ENCODE measurements around the gene BMERB1. TPM values are rescaled to one million over a fixed set of nuclear protein-coding genes. Genes with fewer than 3 reads are reported as not detected.
"Not testable (repeated sequence)": the region's sequence is repeated elsewhere in the genome, so short reads cannot be mapped to it uniquely, and the experiment has no call there.

Gene BMERB1
- total RNA-seq, 2 donors from 2014 or later: 6.2 to 9.1 TPM

DNA sequence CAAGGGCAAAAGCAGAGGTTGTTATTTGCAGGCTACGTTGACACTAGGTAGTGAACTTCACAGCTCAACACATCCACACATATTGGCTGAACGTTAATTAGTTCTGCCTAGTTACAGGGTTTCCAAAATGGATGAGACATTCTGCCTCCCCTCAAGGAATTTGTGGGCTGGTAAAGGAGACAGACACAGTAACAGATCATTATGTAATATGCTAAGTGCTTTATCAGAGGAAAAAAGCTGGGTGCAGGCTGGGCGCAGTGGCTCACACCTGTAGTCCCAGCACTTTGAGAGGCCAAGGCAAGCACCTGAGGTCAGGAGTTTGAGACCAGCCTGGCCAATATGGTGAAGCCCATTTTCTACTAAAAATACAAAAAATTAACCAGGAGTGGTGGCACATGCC lies 26.2 kb downstream of the BMERB1 start:
- H3K36me3 ChIP-seq: no peaks in the 10 kb centered on the region
- no peaks in the 10 kb centered on the region for H3K27me3 ChIP-seq
- no peaks in the 10 kb centered on the region for H3K9me3 ChIP-seq
- no peak for DNase-seq
- intact Hi-C loops (cut with DNase I): loop anchor here (10.0 kb wide), 1 partner anchor 386 kb away; no protein-coding TSS in a partner anchor
- H3K4me1 ChIP-seq: no peaks in the 10 kb centered on the region
- H3K27ac ChIP-seq: no peak overlapping the region
- TF ChIP-seq, protein P1, sequence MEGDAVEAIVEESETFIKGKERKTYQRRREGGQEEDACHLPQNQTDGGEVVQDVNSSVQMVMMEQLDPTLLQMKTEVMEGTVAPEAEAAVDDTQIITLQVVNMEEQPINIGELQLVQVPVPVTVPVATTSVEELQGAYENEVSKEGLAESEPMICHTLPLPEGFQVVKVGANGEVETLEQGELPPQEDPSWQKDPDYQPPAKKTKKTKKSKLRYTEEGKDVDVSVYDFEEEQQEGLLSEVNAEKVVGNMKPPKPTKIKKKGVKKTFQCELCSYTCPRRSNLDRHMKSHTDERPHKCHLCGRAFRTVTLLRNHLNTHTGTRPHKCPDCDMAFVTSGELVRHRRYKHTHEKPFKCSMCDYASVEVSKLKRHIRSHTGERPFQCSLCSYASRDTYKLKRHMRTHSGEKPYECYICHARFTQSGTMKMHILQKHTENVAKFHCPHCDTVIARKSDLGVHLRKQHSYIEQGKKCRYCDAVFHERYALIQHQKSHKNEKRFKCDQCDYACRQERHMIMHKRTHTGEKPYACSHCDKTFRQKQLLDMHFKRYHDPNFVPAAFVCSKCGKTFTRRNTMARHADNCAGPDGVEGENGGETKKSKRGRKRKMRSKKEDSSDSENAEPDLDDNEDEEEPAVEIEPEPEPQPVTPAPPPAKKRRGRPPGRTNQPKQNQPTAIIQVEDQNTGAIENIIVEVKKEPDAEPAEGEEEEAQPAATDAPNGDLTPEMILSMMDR (IDR thresholded peaks at IDR 0.05): no peak
- H3K4me3 ChIP-seq: no peak overlapping the region
- H3K9ac ChIP-seq (ENCODE audit: low read depth in 2 of 2, low read length in 2 of 2): no peak overlapping the region

DNA sequence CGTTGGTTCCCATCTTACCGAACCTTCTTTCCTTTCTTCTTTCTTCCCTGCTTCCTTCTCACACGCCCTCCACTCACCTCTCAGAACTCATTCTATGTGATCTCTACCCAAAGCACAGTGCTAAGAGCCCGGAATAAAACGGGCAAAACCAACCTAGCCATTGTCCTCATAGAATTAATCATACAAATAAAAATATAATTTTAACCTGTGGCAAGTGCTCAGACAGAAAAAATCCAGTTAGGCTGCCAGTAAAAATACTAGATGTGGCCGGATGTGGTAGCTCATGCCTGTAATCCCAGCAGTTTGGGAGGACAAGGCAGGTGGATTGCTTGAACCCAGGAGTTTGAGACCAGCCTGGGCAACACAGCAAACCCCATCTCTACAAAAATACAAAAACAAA lies 27.0 kb downstream of the BMERB1 start:
- Histone ChIP-seq H3K36me3 (no peaks in the 10 kb centered on the region), H3K9ac (ENCODE audit: low read depth in 2 of 2, low read length in 2 of 2) (no peak overlapping the region), H3K9me3 (no peaks in the 10 kb centered on the region), H3K4me3 (no peak overlapping the region), H3K4me1 (no peaks in the 10 kb centered on the region), H3K27ac (no peak overlapping the region), H3K27me3 (no peaks in the 10 kb centered on the region)
- TF ChIP-seq, protein P1 (IDR thresholded peaks at IDR 0.05): no peak
- intact Hi-C loops (cut with DNase I): loop anchor here (10.0 kb wide), 1 partner anchor 387 kb away; no protein-coding TSS in a partner anchor
- no peak for DNase-seq

DNA sequence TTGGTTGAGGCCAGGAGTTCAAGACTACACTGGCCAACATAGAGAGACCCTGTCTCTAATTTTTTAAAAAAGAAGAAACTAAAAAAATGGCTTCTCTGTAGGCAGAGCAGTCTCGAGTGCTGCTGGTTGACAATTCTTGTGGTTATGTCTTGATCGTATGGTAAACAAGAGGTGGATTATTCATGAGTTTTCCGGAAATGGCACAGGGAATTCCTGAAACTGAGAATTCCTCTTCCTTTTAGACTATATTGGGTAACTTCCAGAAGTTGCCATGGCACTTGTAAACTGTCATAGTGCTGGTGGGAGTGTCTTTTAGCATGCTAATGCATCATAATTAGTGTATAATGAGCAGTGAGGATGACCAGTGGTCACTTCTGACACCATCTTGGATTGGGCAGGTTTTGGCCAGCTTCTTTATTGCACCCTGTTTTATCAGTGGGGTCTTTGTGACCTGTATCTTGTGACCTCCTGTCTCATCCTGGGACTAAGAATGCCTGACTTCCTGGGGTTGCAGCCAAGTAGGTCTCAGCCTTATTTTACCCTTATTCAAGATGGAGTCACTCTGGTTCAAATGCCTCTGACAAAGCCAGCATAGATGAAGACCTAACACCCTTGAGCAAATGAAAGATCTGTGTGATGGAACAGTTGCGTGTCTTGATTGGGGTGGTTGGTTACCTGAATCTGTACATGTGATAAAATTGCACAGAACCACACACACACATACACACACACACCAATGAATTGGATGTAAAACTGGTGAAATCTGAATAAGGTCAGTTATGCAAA lies 30.2 kb downstream of the BMERB1 start:
- Histone ChIP-seq H3K27me3 (no peaks in the 10 kb centered on the region), H3K4me1 (no peaks in the 10 kb centered on the region), H3K4me3 (no peak overlapping the region), H3K27ac (no peak overlapping the region), H3K9me3 (no peaks in the 10 kb centered on the region), H3K9ac (ENCODE audit: low read depth in 2 of 2, low read length in 2 of 2) (no peak overlapping the region), H3K36me3 (no peaks in the 10 kb centered on the region)
- intact Hi-C loops (cut with DNase I): loop anchor here (10.0 kb wide), 1 partner anchor 390 kb away; no protein-coding TSS in a partner anchor
- DNase-seq: no peak
- TF ChIP-seq, protein P1 (IDR thresholded peaks at IDR 0.05): no peak

DNA sequence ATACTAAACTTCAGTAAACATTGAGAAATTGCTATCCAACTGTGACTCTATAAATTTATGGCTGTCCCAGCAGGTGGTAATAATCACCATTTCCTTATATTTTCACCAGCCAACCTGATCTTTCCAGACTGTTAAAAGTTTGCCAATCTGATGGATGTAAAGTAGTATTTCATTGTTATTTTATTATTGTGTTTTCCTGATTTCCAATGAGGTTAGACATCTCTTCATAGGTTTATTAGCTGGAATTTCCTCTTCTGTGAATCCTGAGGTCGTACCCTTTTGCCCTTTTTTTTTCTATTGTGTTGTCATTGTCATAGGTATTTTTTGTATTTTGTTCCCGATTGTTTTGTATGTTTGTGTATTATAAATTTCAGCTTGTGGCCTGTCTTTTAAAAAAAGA lies 31.7 kb downstream of the BMERB1 start:
- Histone ChIP-seq H3K4me1 (no peaks in the 10 kb centered on the region), H3K36me3 (no peaks in the 10 kb centered on the region), H3K27me3 (no peaks in the 10 kb centered on the region), H3K27ac (no peak overlapping the region), H3K4me3 (no peak overlapping the region), H3K9ac (ENCODE audit: low read depth in 2 of 2, low read length in 2 of 2) (no peak overlapping the region), H3K9me3 (no peaks in the 10 kb centered on the region)
- no peak for DNase-seq
- intact Hi-C loops (cut with DNase I): loop anchor here (10.0 kb wide), 1 partner anchor 391 kb away; no protein-coding TSS in a partner anchor
- TF ChIP-seq, protein P1 (IDR thresholded peaks at IDR 0.05): no peak

DNA sequence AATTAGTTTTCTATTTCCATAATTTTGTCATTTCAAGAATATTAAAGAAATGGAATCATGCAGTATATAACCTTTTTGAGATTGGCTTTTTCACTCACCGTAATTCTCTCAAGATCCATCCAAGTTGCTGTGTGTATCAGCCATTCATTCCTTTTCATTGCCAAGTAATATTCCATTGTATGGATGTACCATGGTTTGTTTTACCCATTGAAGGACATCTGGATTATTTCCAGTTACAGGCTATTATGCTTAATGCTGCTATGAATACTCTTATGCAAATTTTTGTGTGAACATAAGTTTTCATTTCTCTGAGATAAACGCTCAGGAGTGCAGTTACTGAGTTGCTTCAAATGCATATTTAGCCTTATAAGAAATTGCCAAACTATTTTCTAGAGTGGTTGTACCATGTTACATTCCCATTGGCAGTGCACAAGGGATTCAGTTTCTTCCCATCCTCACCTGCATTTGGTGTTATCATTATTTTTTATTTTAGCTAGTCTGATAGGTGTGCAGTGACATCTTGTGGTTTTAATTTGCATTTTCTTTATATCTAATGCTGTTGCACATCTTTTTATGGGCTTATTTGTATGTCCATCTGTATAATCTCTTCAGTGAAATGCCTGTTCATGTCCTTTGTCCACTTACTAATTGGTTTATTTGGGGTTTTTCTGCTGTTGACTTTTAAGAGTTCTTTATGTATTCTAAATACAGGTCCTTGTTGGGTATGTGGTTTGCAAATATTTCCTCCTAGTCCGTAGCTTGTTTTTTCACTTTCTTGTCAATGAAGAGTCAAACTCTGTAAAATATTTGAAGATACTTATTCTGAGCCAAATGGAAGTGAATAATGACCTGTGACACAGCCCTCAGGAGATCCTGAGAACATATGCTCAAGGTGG lies 32.7 kb downstream of the BMERB1 start:
- no peak overlapping the region for H3K27ac ChIP-seq

DNA sequence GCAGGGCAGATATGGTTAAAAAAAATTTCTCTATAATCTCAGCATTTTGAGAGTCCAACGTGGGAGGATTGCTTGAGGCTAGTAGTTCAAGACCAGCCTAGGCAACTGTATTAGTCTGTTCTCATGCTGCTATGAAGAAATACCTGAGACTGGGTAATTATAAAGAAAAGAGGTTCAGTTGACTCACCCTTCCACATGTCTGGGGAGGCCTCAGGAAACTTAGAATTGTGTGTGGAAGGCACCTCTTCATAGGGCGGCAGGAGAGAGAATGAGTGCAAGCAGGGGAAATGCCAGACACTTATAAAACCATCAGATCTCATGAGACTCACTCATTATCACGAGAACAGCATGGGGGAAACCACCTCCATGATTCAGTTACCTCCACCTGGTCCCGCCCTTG lies 42.6 kb downstream of the BMERB1 start:
- DNase-seq; H3K4me3 ChIP-seq; H3K9ac ChIP-seq (ENCODE audit: low read depth in 2 of 2, low read length in 2 of 2); H3K27ac ChIP-seq; H3K27me3 ChIP-seq; H3K9me3 ChIP-seq; intact Hi-C loops (cut with DNase I); H3K4me1 ChIP-seq; H3K36me3 ChIP-seq: not testable (repeated sequence)

More for the DNA sequence above, 32.7 kb downstream of the BMERB1 start:
- Histone ChIP-seq H3K4me3 (no peak overlapping the region), H3K9ac (ENCODE audit: low read depth in 2 of 2, low read length in 2 of 2) (no peak overlapping the region), H3K27me3 (no peaks in the 10 kb centered on the region), H3K9me3 (no peaks in the 10 kb centered on the region), H3K36me3 (no peaks in the 10 kb centered on the region), H3K4me1 (no peaks in the 10 kb centered on the region)
- intact Hi-C loops (cut with DNase I): loop anchor here (10.0 kb wide), 1 partner anchor 392 kb away; no protein-coding TSS in a partner anchor
- no peak for DNase-seq
- TF ChIP-seq, protein P1 (IDR thresholded peaks at IDR 0.05): no peak

Measured in colonic mucosa (tissue), 4 donors.